B cell (primary cell): Measurements from ENCODE around the gene SLC30A3. TPM values are rescaled to one million over a fixed set of nuclear protein-coding genes. Genes with fewer than 3 reads are reported as not detected.

Source experiments
- ATAC-seq: fragments of 200-7000 bp; cut with Tn5 transposase; one replicate; pipeline ENCODE4 v1.10.0; 2021; ENCODE audit warnings: low read depth, mild to moderate bottlenecking, moderate number of reproducible peaks, moderate library complexity
- CTCF ChIA-PET: fragments of 350-600 bp; sonication (Branson Sonifier 250); formaldehyde crosslinking; loops from one replicate; lab custom pipeline; 2021; ENCODE audit warnings: antibody characterized with exemption, inconsistent platforms; lab: Charles Lee
- POLR2A ChIA-PET: fragments of 350-600 bp; sonication (Branson Sonifier 250); formaldehyde crosslinking; loops from one replicate; lab custom pipeline; 2021; ENCODE audit warnings: antibody characterized with exemption; lab: Charles Lee
- DNase-seq: peaks from one replicate; pipeline ENCODE4 v3.0.0; 2013
- H2AFZ ChIP-seq: 2 replicates; pipeline ENCODE4 v1.6.1; 2012; ENCODE audit warnings: mild to moderate bottlenecking, low read depth, low read length; ENCODE audit not compliant: insufficient read depth, poor library complexity, severe bottlenecking
- H3K27ac ChIP-seq, 2 donors: 1 replicate in 1 of 2; 2 replicates in 1 of 2; pipeline ENCODE4 v1.5.1; 2012 to 2013; ENCODE audit warnings: low read length in 2 of 2, mild to moderate bottlenecking in 2 of 2, moderate library complexity in 1 of 2
- H3K27me3 ChIP-seq, 4 experiments: fragments of 200-600 bp in 1 of 4; sonication (generic) in 1 of 4; replicated peaks in 1 of 4; 1 replicate in 2 of 4; 2 replicates in 2 of 4; pipeline versions ENCODE4 v1.6.1 to v1.7.0; 2013 to 2016; ENCODE audit warnings: low read length in 3 of 4, mild to moderate bottlenecking in 2 of 4, mixed read lengths in 1 of 4, moderate library complexity in 1 of 4; ENCODE audit not compliant: insufficient read depth in 4 of 4, control insufficient read depth in 3 of 4; ENCODE audit errors: control extremely low read depth in 1 of 4
- H3K36me3 ChIP-seq, 2 experiments: replicated peaks in 1 of 2; 1 replicate in 1 of 2; 2 replicates in 1 of 2; pipeline versions ENCODE4 v1.6.1 to v1.7.1; 2013; ENCODE audit warnings: low read length in 1 of 2; ENCODE audit not compliant: insufficient read depth in 2 of 2, control insufficient read depth in 1 of 2; ENCODE audit errors: control extremely low read depth in 1 of 2, extremely low read depth in 1 of 2
- H3K4me1 ChIP-seq, 2 donors: fragments of 200-600 bp in 1 of 2; sonication (generic) in 1 of 2; 1 replicate in 1 of 2; 2 replicates in 1 of 2; pipeline versions ENCODE4 v1.5.1 to v1.6.1; 2013 to 2017; ENCODE audit warnings: low read length in 2 of 2; ENCODE audit not compliant: control insufficient read depth in 2 of 2, insufficient read depth in 2 of 2
- H3K4me2 ChIP-seq: replicated peaks from 2 replicates; pipeline ENCODE3; 2012; ENCODE audit warnings: mild to moderate bottlenecking, low read depth, low read length; ENCODE audit not compliant: poor library complexity, severe bottlenecking
- H3K4me3 ChIP-seq, 5 experiments: fragments of 200-600 bp in 1 of 5; sonication (generic) in 1 of 5; 1 replicate in 3 of 5; 2 replicates in 2 of 5; pipeline versions ENCODE4 v1.5.1 to v1.7.0; 2011 to 2016; ENCODE audit warnings: low read length in 4 of 5, mild to moderate bottlenecking in 4 of 5, low read depth in 2 of 5, control low read depth in 1 of 5, moderate library complexity in 1 of 5; ENCODE audit not compliant: insufficient read depth in 1 of 5; ENCODE audit errors: control extremely low read depth in 1 of 5, extremely low read depth in 1 of 5
- H3K79me2 ChIP-seq: fragments of 200-600 bp; sonication (generic); one replicate; pipeline ENCODE4 v1.6.0; 2016; ENCODE audit warnings: low read length; ENCODE audit not compliant: control insufficient read depth, insufficient read depth
- H3K9ac ChIP-seq: fragments of 200-600 bp; sonication (generic); 2 replicates; pipeline ENCODE4 v1.6.1; 2017; ENCODE audit warnings: mild to moderate bottlenecking, low read length, moderate library complexity
- H3K9me3 ChIP-seq, 3 donors: one replicate each; pipeline versions ENCODE4 v1.6.1 to v1.7.1; 2013; ENCODE audit warnings: low read length in 2 of 3; ENCODE audit not compliant: control insufficient read depth in 2 of 3, insufficient read depth in 1 of 3; ENCODE audit errors: control extremely low read depth in 1 of 3
- H4K20me1 ChIP-seq: 2 replicates; pipeline ENCODE4 v1.6.0; 2012; ENCODE audit warnings: mild to moderate bottlenecking, low read length; ENCODE audit not compliant: insufficient read depth, control insufficient read depth, poor library complexity, severe bottlenecking
- H3K27ac Mint-ChIP-seq: one replicate; pipeline ENCODE4 v1.8.0; 2021; ENCODE audit warnings: mixed read lengths
- H3K27me3 Mint-ChIP-seq: one replicate; pipeline ENCODE4 v1.8.0; 2021; ENCODE audit warnings: mixed read lengths
- H3K4me1 Mint-ChIP-seq: one replicate; pipeline ENCODE4 v1.8.0; 2021; ENCODE audit warnings: mixed read lengths
- H3K4me3 Mint-ChIP-seq: one replicate; pipeline ENCODE4 v1.8.0; 2021; ENCODE audit warnings: mixed read lengths
- H3K9me3 Mint-ChIP-seq: one replicate; pipeline ENCODE4 v1.8.0; 2022; ENCODE audit warnings: mixed read lengths; ENCODE audit not compliant: insufficient read depth
- CTCF ChIP-seq: fragments of 200-600 bp; IDR thresholded peaks from one replicate; pipeline ENCODE4 v1.8.0; 2022; ENCODE audit warnings: antibody characterized with exemption, mild to moderate bottlenecking
- EZH2 ChIP-seq: IDR thresholded peaks from 2 replicates; pipeline ENCODE4 v1.6.1; 2012; ENCODE audit warnings: borderline replicate concordance, low read depth, mild to moderate bottlenecking, moderate library complexity, low read length; ENCODE audit not compliant: insufficient read depth, poor library complexity, severe bottlenecking
- WGBS: methylation state at CpG from one replicate; pipeline ENCODE4 v1.1.5; 2013; ENCODE audit warnings: missing lambda C conversion rate; ENCODE audit not compliant: insufficient coverage; 5-methylcytosine and 5-hydroxymethylcytosine counted together
- intact Hi-C: fragments of 100-400 bp; cut with micrococcal nuclease; formaldehyde crosslinking; loops from one replicate; pipeline ENCODE4 v1.10.0; 2022
- polyA plus RNA-seq: library from polyadenylated mRNA; depleted of rRNA; stranded (reverse); fragments of >200 nt; gene quantifications from 2 replicates; pipeline ENCODE4 v1.2.3, GENCODE V29; 2012
- total RNA-seq, 2 donors: library from RNA; stranded (reverse); fragments of 120-200 nt in 1 of 2; gene quantifications; 1 replicate in 1 of 2; 2 replicates in 1 of 2; pipeline versions ENCODE4 v1.2.3 to v1.2.4, GENCODE V29; 2013 to 2022

Gene SLC30A3
- total and polyA plus RNA-seq, 2 donors (not counting 1 experiment from before 2014, with no cell fraction given) = 0.09 TPM; not detected in 1

- Mint-ChIP-seq H3K27ac (peak overlapping the region; percentile 26), H3K4me3 (no peak overlapping the region), H3K4me1 (peaks cover 51% of the 10 kb centered on the region), H3K27me3 (no peaks in the 10 kb centered on the region), H3K9me3 (no peaks in the 10 kb centered on the region)
- Histone ChIP-seq H3K9ac (no peak overlapping the region), H3K27ac (peak overlapping the region in 1 of 2 donors; percentile 13), H3K36me3 (peaks cover 0 to 18% of the 10 kb centered on the region in 2 experiments), H2AFZ (no peak overlapping the region), H4K20me1 (no peaks in the 10 kb centered on the region), H3K4me1 (peaks cover 32 to 39% of the 10 kb centered on the region in 2 donors), H3K79me2 (peaks cover 21% of the 10 kb centered on the region), H3K4me2 (no peak overlapping the region), H3K4me3 (no peak overlapping the region), H3K9me3 (no peaks in the 10 kb centered on the region), H3K27me3 (no peaks in the 10 kb centered on the region)
- ATAC-seq (no peak), DNase-seq (no peak)
- intact Hi-C loops = loop anchor here (5.0 to 10.0 kb wide), 3 partner anchors 190 to 1177 kb away; partner anchors contain the start of genes CENPA, FOSL2 and PPM1G
- POLR2A ChIA-PET = no interaction called here
- TF ChIP-seq CTCF (no peak), EZH2 (no peak)
- CTCF ChIA-PET = no interaction called here
- no CpG with 5 or more reads among the region's 3 CpGs for WGBS
Observed at GRCh38 chr2:27214941-27215340, 47.9 kb downstream of the SLC30A3 start.
